Upper lobe of right lung (tissue), 1 donor: ENCODE measurements around the gene ZNF107. TPM values are rescaled to one million over a fixed set of nuclear protein-coding genes. Genes with fewer than 3 reads are reported as not detected.

Source experiments
- ATAC-seq: fragments of 200-7000 bp; cut with Tn5 transposase; one replicate; pipeline ENCODE4 v1.9.1; 2020; ENCODE audit warnings: mild to moderate bottlenecking, moderate library complexity
- DNase-seq: peaks from one replicate; pipeline ENCODE4 v3.0.0-alpha.2; 2020
- H3K27ac ChIP-seq: fragments of 200-600 bp; one replicate; pipeline ENCODE4 v1.8.0; 2022
- H3K27me3 ChIP-seq: fragments of 200-600 bp; one replicate; pipeline ENCODE4 v1.8.0; 2022; ENCODE audit warnings: mild to moderate bottlenecking
- H3K36me3 ChIP-seq: fragments of 200-600 bp; one replicate; pipeline ENCODE4 v1.8.0; 2022
- H3K4me1 ChIP-seq: fragments of 200-600 bp; one replicate; pipeline ENCODE4 v1.8.0; 2022
- H3K4me3 ChIP-seq: fragments of 200-600 bp; one replicate; pipeline ENCODE4 v1.8.0; 2022; ENCODE audit warnings: mild to moderate bottlenecking
- H3K9me3 ChIP-seq: fragments of 200-600 bp; one replicate; pipeline ENCODE4 v1.8.0; 2022
- CTCF ChIP-seq: fragments of 200-600 bp; IDR thresholded peaks from one replicate; pipeline ENCODE4 v1.8.0; 2022; ENCODE audit warnings: antibody characterized with exemption
- intact Hi-C: fragments of 100-400 bp; cut with DNase I; formaldehyde crosslinking; loops from one replicate; pipeline ENCODE4 v1.11.0; 2022
- total RNA-seq: library from RNA; stranded (reverse); fragmentation: NEBNext Ultra II Directional; extraction: Animal tissue kit (Norgen Biotek cat#: 25700); gene quantifications from one replicate; pipeline ENCODE4 v1.2.1, GENCODE V29; 2021
- donor health status: DM: no; HTN: yes; CAD: no; lungs with severe emphysema.

The ZNF107 gene
- total RNA-seq, 1 donor from 2014 or later, result 3.4 TPM

DNA sequence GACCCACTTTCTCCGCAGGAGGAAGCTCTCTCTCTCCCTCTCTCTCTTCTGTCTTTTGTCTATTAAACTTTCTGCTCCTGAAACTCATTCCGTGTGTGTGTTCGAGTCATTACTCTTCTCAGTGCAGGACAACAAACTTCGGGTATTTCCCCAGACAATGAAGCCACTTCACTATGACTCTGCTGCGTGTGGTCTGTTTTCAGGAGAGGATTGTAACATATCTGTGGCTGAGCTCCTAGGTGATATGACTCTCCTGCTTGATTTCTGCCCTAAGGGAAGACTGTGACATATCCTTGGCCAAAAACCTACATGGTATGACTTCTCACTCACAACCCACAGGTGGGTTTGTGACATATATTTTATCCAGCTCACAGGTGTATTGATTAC, 39.9 kb upstream of the ZNF107 start:
- no peaks in the 10 kb centered on the region for H3K27me3 ChIP-seq
- H3K9me3 ChIP-seq, result no peaks in the 10 kb centered on the region
- no peak overlapping the region for H3K4me3 ChIP-seq
- intact Hi-C loops, result no loop called here
- ATAC-seq (no peak), DNase-seq (no peak)
- no peak for TF ChIP-seq CTCF
- H3K36me3 ChIP-seq, result no peaks in the 10 kb centered on the region
- no peak overlapping the region for H3K27ac ChIP-seq
- H3K4me1 ChIP-seq, result no peaks in the 10 kb centered on the region

DNA sequence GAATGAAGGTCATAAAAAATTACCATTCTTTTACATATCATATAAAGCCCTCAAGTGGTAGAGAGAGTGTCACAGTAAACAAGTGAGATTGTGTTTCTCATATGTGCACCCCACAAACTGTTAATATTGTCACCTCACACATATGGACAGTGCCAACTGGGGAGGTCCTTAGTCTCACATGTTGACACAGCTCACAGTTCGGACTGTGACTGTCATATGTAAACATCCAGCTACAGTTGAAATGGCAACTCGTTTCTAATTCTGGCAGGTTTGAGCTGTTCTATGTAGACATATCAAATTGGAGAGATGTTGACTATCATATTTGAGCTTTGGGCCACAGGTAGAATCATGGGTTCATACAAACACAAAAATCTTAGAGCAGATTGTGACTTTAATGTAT, 39.4 kb upstream of the ZNF107 start:
- Histone ChIP-seq H3K27me3 (no peaks in the 10 kb centered on the region), H3K27ac (no peak overlapping the region), H3K36me3 (no peaks in the 10 kb centered on the region), H3K9me3 (no peaks in the 10 kb centered on the region), H3K4me1 (no peaks in the 10 kb centered on the region), H3K4me3 (no peak overlapping the region)
- TF ChIP-seq CTCF, result no peak
- ATAC-seq, result no peak
- no peak for DNase-seq
- intact Hi-C loops, result no loop called here

DNA sequence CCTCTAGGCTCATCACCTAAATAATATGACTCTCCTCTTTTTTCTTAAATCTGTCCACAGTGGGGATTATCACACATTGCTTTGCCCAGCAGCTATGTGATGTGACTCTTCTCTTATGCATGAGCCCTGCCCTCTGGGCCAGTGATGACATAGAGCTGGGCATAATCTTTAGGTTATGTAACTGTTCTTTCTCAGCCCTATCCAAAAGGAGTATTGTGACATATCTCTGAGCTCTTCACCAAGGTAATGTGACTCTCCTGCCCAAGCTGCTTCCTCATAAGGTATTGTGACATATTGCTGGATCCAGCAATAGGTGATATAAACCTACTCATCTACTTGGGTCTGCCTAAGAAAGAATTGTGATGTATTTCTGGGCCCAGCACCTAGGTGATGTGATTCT, 37.7 kb upstream of the ZNF107 start:
- no peaks in the 10 kb centered on the region for H3K9me3 ChIP-seq
- intact Hi-C loops, result no loop called here

GRCh38 chr7:64628721-64629120, 37.2 kb upstream of the ZNF107 start:
- DNase-seq (no peak), ATAC-seq (peak; percentile 42)
- no peak for TF ChIP-seq CTCF
- Histone ChIP-seq H3K36me3 (no peaks in the 10 kb centered on the region), H3K4me3 (no peak overlapping the region), H3K4me1 (no peaks in the 10 kb centered on the region), H3K27me3 (no peaks in the 10 kb centered on the region), H3K9me3 (no peaks in the 10 kb centered on the region), H3K27ac (no peak overlapping the region)
- intact Hi-C loops, result no loop called here

More for the DNA sequence above, 37.7 kb upstream of the ZNF107 start:
- Histone ChIP-seq H3K27ac (no peak overlapping the region), H3K36me3 (no peaks in the 10 kb centered on the region), H3K4me1 (no peaks in the 10 kb centered on the region), H3K27me3 (no peaks in the 10 kb centered on the region), H3K4me3 (no peak overlapping the region)
- ATAC-seq (peak; percentile 26), DNase-seq (no peak)
- no peak for TF ChIP-seq CTCF

DNA sequence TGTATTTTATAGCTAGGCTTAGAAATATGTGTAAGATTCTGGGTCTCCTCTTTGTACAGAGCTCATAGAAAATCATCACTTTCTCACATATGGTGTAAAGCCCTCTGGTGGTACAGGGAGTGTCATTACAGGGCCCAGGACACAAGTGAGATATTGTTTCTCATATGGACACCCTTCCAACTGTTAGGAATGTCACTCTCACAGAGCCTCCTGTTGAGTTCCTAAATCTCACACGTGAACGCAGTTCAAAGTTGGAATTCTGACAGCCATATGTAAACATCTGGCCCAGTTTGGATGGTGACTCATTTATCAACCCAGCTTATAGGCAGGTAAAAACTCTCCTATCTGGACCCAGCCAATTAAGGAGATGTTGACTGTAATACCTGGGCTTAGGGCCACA, 35.4 kb upstream of the ZNF107 start:
- Histone ChIP-seq H3K27me3 (no peaks in the 10 kb centered on the region), H3K36me3 (no peaks in the 10 kb centered on the region), H3K4me3 (no peak overlapping the region), H3K27ac (no peak overlapping the region), H3K9me3 (no peaks in the 10 kb centered on the region), H3K4me1 (no peaks in the 10 kb centered on the region)
- ATAC-seq (peak; percentile 47), DNase-seq (no peak)
- TF ChIP-seq CTCF, result peak; percentile 54
- intact Hi-C loops, result no loop called here

DNA sequence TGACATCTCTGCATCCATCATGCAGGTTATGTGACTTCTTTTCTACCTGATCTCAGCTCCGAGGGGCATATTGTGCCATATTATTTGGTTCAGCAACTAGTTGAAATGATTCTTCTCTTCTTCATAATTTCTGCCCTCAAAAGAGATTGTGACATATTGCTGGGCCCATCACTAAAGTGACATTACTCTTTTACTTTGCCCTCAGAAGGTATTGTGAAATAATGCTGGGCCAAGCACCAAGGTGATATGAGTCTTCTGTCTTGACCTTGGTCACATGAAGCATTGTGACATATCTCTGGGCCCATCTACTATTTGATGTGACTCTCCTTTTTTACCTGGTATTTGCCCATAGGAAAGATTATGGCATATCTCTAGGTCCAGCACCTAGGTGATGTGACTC, 33.9 kb upstream of the ZNF107 start:
- Histone ChIP-seq H3K36me3 (no peaks in the 10 kb centered on the region), H3K4me1 (no peaks in the 10 kb centered on the region), H3K4me3 (no peak overlapping the region), H3K27ac (no peak overlapping the region), H3K9me3 (no peaks in the 10 kb centered on the region), H3K27me3 (no peaks in the 10 kb centered on the region)
- intact Hi-C loops, result no loop called here
- DNase-seq, result no peak
- ATAC-seq, result no peak
- TF ChIP-seq CTCF, result no peak
